Fibroblast of skin of left quadriceps (primary cell): Measurements from ENCODE around the gene MTHFD2L.
A peak's percentile ranks its signal among the peaks of the same experiment; 100 is the strongest.

Experiments
- DNase-seq, 2 experiments: peaks; one replicate each; pipeline ENCODE4 v3.0.0-alpha.2; 2013; ENCODE audit warnings: low read depth in 2 of 2

MTHFD2L gene

DNA sequence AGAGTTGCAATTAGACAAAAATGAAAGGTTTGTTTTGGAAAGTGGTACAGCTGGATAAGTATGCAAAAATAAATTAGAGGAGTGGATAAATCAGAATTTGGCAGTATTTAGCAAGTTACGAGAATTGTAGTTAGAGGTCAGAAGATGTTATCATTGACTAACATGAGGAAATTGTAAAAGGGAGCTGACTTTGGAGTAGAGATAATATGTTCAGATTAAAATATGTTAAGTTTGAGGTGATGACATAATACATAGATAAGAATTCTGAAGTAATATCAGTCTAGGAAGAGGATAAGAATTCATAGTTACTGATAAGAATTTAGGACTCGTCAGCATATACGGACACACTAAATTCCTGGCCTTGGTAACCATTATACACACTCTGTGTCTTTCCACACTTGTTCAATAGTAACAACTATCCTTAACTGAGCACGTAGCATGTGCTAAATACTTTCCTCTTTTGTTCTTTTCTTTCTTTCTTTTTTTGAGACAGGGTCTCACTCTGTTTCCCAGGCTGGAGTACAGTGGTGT, 146.2 kb downstream of the MTHFD2L start:
- no peak for DNase-seq

DNA sequence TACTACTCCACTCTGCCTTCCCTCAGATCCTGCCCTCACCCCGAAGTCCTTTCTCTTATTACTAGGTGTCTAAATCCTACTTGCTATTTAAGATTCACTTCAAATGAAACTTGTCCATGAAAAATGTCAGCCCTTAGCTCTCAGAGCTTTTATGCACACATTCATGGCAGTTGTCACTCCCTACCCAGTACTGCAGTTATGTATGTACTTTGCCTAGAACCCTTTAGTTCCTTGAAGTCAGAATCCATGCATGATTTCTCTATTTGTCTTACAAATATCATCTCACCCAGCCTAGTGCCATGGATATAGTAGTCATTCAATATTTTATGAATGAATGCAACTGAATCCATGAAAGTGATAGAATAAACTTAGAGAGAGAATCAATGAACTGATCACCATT, 147.1 kb downstream of the MTHFD2L start:
- DNase-seq: no peak

DNA sequence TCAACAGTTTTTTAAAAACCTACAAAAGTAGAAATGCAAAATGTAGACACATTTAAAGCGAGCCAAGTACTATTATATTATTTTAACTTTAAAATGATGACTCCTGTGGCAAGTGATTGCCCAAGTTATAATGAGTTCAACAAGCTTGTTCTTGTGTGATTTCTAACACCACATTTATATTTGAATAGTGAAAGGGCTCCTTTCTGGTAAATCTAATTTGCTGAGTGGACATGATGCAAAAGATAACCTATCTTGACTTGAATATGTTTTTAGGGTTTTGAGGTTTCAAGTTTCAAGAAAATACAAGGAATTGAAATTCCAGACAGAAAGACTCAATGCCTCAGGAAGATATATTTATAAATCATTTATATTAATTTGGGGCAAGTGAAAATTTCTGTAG, 149.3 kb downstream of the MTHFD2L start:
- no peak for DNase-seq

DNA sequence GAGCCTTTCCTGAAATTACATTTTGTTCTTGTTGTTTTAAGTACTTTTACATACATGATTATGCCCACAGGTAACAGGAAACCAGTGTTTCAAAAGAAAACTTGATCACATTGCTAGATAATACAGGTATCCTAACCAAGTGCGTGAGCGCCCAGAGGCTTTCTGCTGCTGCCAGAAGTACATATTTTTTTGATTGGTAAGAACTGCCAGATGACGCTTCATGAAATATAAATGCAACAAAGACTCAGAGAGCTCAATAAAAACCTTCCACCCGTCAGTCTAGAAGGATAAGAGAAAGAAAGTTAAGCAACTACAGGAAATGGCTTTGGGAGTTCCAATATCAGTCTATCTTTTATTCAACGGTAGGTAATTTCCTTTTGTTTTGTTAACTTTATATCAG, 150.3 kb downstream of the MTHFD2L start, which contains the start of gene EPGN:
Gene EPGN, plus strand, starts transcription at position 256 of the 400 bp plus-strand sequence. Its CDS starts 64 bp downstream, at position 320.
- no peak for DNase-seq

GRCh38 chr4:74309223-74309622, 151.3 kb downstream of the MTHFD2L start:
- DNase-seq: no peak

DNA sequence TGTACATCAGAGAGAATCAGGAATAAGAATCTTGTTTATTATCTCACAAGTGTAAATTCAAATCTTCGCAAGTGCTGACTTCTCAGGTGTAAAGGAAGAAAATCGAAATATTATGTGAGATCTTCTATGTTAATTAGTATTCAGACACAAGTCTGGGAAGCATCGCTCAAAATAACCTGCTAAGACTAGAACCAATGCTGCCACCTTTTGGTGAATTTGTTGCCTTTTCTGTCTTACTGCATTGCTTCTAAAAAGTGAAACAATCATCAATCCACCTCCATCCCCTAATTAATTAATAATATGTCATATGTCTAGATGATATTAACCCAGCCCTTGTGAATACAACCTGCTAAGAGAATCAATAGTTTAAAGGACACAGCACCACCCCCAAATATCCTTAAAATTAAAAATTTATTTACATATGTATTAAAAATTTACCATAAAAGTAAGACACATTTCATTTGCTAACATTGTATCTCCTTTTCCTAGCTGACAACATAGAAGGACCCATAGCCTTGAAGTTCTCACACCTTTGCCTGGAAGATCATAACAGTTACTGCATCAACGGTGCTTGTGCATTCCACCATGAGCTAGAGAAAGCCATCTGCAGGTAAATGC, 153.9 kb downstream of the MTHFD2L start:
- DNase-seq: peak; percentile 30 to 44

DNA sequence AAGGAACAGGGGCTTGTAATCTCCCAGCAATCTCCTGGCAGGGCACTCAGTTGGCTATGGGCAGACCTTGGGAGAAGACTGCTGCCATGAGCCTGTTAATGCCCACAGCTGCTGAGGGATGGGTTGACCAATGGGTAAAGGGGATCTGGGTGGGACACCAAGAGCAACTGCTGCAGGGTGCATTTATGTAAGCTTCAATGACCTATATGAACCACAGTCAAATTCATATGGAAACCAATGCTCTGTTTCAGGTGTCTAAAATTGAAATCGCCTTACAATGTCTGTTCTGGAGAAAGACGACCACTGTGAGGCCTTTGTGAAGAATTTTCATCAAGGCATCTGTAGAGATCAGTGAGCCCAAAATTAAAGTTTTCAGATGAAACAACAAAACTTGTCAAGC, 156.4 kb downstream of the MTHFD2L start:
- no peak for DNase-seq

- DNase-seq: no peak
Measured at GRCh38 chr4:74314944-74315343, 157.0 kb downstream of the MTHFD2L start.

- DNase-seq: no peak
Measured at GRCh38 chr4:74315376-74315775, 157.5 kb downstream of the MTHFD2L start.

- no peak for DNase-seq
Measured at GRCh38 chr4:74316397-74316796, 158.5 kb downstream of the MTHFD2L start.

DNA sequence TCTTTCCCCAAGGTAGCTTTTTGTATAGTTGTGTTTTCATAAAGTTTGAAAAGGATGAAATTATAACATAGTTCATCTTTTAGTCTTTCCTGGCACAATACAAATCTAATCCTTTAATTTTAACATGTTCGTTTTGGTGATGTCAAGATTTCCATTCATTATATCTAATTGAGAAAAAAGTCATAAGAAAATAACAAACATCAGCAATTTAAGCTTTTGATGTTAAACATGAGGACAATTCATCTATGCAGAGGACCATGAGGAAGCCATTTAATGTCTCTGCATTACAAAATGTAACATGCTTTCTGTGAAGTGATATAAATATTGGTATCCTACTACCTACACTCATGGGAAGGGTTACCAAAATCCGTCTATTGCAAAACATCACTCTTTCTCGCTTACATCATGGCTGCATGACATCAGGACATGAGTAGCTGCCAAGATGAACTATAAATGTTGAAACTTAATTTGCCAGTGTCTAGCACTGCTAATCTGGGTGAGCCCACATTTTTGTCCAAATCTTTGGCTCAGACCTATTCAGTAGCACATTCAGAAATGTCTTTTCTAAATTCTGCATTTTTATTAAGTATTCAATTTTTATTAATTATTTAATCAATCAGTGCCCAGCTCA, 159.8 kb downstream of the MTHFD2L start:
- DNase-seq: no peak

DNA sequence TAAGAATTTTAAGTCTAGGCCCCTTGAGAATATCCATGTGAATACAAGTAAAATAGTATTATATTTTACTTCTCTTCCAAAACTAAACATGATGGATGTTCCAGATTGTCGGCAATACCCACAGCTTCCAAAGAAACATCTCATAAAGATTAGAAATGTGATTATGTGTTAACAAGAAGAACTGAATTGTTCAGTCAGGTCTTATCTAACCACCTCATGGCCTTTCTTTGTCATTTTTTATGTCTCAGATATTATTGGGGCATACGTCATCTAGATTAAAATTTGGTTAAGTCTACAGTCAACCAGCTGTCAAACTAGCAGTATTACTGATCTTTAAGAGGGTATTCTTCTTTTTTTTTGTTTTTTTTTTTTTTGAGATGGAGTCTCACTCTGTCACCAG, 160.4 kb downstream of the MTHFD2L start:
- DNase-seq: no peak

DNA sequence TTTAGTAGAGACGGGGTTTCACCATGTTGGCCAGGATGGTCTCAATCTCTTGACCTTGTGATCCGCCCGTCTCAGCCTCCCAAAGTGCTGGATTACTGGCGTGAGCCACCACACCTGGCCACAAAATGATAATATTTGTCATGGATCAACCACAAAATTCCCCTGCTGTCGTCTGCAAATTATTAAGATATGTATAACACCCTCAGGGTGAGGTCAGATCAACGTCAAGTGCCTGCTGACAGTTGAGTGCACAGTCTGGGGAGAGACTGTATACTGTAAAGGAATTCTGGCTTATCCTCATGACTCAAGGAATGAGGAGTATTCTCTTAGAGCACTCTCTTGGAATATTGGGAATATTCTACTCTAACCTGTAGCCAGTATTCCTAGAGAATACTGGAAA, 161.6 kb downstream of the MTHFD2L start:
- DNase-seq: no peak

DNA sequence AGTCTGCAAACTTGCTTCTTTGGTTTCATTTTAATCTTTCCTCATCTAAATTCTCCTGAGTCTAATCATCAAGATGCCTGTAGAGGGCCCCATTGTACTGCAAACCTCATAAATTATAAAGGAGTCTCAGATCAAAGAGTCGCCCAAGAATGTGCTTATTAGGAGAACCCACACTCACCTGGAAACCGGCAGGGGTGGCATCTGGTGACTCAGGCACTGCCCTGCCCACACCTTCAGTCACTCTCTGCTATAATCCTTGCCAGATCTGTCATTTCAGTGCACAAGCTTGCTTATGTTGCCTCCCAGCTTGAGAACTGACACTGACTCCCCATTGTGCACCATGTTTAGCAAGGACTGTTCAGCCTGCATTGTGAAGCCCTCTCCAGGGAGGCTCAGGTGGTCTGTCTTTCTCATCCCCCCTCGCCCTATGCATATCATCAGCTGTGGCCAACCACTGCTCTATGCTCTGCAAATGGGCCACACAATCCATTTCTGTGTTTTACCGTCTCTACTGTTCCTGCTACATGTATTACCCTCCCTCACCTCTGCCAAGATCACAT, 162.7 kb downstream of the MTHFD2L start:
- peak; percentile 28 to 32 for DNase-seq

GRCh38 chr4:74322301-74322700, 164.4 kb downstream of the MTHFD2L start:
- DNase-seq: no peak

- DNase-seq: no peak
Measured at GRCh38 chr4:74323663-74324062, 165.7 kb downstream of the MTHFD2L start.

GRCh38 chr4:74324262-74324661, 166.3 kb downstream of the MTHFD2L start:
- no peak for DNase-seq

DNA sequence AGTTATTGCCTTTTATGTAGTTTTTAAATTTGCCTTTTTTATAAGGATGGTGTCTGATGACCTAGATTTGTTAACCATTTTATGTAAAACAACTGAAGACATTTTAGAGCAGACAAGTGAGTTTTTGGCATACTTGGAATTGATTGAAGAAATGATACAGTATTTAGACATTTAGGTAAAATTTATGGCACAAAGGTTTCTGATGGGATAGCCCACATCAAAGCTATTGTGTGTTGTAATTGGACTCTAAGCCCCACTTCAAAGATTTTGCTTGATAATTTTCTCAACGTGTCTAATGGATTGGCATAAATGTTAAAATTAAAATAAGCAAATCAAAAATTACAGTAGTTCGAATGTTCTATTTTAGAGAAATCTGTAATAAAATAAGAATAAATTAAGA, 168.0 kb downstream of the MTHFD2L start:
- no peak for DNase-seq

DNA sequence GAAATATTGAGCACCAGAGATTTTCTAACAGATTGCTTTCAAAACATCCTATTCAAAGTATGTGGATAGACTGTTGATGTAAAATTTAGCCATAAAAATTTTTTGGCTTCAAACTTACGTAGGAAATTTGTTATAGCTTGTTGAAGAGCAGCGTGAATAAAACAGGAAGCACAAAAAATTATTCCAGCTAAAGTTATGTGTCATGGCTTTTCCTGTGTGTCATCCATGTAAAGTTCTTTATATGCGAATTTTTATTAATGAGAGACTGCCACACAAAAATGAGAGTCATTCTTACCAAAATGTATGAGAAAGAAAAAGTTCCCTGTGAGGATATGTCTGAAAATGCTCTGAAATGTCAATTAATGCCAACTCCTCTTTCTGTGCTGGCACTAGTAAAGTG, 169.8 kb downstream of the MTHFD2L start:
- no peak for DNase-seq

DNA sequence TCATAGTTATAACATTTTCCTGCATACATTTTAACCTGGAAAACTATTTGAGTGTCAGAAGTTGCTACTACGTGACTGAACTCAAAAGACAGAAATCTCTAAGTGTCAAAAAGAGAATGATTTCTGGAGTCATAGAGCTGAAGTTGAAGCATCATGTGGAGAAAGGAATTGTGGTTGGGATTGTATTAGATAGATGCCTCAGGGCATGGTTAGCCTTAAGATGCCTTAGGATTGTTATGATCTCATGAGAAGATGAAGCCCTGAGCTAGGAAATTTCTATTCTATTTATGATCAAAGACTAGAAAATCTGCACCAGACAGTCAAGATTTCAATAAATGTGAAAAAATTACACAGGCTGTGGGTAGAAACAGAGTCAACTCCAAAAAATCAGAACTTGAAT, 170.6 kb downstream of the MTHFD2L start:
- no peak for DNase-seq

GRCh38 chr4:74329307-74329706, 171.4 kb downstream of the MTHFD2L start:
- no peak for DNase-seq

- no peak for DNase-seq
Measured at GRCh38 chr4:74330295-74330750, 172.4 kb downstream of the MTHFD2L start.

DNA sequence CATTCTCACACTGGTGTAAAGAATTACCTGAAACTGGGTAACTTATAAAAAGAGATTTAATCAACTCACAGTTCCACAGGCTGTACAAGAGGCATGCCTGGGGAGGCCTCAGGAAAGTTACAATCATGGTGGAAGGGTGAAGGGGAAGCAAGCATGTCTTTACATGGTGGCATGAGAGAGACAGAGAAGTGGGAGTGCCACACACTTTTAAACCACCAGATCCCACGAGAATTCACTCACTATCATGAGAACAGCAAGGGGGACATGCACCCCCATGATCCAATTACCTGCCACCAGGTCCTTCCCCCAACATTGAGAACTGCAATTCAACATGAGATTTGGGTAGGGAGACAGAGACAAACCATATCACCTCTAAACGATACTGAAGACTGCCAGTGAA, 173.3 kb downstream of the MTHFD2L start:
- no peak for DNase-seq
